Measurements from ENCODE around the gene SERHL2.

DNA sequence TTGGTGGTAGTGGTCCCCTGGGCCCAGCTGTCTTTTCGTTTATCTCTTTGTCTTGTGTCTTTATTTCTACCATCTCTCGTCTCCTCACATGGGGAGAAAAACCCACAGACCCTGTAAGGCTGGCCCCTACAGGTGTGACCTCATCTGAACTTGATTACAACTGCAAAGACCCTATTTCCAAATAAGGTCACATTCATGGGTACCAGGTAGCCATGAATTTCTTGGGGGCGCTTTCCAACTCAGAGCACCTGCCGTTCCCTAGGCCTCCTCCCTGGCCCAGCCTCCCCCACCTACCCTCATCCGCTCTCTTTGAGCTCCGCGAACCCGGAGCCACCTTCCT, 20.1 kb upstream of the SERHL2 start:
- TF ChIP-seq, protein P1, sequence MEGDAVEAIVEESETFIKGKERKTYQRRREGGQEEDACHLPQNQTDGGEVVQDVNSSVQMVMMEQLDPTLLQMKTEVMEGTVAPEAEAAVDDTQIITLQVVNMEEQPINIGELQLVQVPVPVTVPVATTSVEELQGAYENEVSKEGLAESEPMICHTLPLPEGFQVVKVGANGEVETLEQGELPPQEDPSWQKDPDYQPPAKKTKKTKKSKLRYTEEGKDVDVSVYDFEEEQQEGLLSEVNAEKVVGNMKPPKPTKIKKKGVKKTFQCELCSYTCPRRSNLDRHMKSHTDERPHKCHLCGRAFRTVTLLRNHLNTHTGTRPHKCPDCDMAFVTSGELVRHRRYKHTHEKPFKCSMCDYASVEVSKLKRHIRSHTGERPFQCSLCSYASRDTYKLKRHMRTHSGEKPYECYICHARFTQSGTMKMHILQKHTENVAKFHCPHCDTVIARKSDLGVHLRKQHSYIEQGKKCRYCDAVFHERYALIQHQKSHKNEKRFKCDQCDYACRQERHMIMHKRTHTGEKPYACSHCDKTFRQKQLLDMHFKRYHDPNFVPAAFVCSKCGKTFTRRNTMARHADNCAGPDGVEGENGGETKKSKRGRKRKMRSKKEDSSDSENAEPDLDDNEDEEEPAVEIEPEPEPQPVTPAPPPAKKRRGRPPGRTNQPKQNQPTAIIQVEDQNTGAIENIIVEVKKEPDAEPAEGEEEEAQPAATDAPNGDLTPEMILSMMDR (IDR thresholded peaks at IDR 0.05; ENCODE audit: insufficient read depth, low read length, poor library complexity, severe bottlenecking): no peak
- no peak for TF ChIP-seq EZH2phosphoT487 (conservative IDR thresholded peaks at IDR 0.05; ENCODE audit: low read length)

All from SU-DHL-6 (cell line).